GM18526 (cell line): ENCODE results near the gene BRI3BP.

Experiments
- POLR2A ChIP-seq: IDR thresholded peaks from 3 replicates; pipeline ENCODE4 v1.6.1; 2011; ENCODE audit not compliant: insufficient read length; ENCODE audit errors: extremely low read depth

Gene BRI3BP

DNA sequence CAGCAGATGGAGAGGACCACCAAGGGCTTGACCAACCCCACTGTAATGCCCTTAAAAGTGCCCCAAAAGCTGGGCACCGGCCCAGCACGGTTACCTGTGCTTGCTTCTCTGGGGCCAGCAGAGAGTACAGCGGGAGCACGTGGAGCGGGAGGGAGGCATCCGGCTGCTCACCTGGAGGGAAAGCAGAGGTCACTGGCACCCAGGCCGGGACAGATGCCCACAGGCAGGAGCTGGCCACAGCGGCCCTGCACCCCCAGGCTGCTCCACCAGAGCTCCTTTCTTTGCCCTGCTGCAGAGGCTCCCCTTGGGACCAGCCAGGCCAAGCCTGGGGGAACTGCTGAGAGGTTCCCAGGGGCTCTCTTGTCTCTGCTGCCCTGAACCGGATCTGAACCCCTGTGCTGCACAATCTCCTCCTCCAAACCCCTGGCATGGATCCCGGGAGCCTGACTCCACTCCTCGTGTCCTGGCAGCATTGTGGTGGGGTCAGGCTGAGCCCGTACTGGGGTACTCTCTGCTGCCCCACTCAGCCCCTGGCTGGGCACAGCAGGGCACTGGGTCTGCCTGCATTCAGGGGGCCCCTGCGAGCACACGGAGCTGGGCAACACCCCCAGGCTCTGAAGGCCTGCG, 28.5 kb upstream of the BRI3BP start:
- no peak for TF ChIP-seq POLR2A

DNA sequence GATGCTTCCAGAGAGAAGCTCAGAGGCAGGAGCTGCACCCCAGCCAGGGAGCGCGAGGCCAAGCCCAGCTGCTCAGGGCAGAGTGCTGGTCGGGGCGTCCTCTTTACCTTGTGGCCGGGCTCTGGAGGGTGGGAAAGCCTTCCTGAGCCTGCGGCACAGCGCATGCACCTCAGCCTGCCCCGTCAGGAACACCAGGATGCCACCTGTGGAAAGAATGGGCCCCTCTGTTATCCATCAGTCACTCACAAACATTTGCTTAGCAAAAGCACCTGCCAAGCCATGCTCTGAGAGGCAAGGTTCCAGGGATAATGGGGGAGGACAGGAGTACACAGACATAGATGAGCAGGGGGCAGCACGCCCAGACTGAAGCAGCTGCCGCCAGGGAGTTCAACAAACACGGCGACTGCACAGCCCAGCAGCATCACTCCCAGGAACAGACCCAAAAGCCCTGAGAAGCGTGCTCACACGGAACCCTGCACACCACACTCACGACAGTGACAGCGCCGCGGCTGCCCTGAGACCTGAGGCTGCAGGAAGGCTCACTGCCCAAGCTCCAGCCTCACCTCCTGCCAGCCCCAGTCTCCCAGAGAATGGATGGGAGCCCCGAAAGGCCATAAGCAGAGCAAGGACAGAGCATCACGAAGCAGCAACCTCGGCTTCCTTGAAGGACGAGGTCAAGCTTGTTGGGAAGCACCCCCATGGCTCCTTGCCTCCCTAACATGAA, 26.3 kb upstream of the BRI3BP start:
- TF ChIP-seq POLR2A: no peak

DNA sequence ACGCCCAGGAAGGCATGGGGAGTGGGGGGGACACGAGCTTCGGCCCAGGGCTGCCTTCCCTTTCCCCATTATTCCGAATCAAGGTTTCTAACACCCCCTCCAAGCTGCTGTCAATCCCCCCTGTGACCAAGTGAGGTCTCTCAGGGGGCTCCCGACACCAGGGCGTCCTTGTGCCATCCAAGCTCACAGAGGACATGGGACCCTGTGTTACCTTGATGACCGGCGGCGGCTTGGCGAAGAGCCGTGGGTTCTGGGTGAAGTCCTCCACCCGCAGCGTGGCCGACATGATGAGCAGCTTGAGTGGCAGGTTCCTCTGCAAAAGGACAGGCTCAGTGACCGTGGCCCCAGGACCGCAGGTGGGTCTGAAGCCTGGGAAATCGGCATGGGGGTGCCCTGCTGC, 24.8 kb upstream of the BRI3BP start:
- no peak for TF ChIP-seq POLR2A

DNA sequence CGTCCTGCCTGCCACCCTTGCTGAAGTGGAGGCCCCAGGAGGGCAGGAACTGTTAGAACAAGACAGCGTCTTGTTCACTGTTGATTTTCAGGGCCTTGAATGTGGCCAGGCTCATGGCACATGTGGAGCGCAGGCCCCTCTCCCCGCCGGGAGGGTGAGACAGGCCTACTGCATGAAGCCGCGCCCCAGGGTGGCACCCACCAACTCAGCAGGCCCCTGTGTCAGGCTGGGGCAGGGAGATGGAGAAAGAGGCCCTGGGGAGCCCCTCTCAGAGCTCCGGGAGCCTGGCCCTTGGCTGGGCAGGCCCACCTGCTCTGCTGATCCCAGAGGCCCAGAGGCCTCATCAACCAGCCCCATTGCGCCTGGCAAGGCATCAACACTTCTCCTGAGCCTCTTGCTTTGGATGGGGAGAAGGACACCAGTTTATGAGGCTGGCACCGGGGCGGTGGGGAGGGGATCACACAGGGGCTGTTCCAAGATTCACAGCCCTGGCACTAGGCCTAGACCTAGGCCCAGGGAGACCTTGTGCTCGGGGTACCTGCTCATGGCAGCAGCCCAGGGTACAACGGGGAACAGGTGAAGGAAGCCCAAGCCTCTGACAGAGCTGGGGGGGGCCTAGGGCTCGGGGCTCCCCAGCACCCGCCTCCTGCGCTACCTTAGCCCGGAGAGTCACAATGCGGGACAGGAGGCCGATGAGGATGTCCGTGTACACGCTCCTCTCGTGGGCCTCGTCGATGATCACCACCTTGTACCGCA, 22.6 kb upstream of the BRI3BP start:
- TF ChIP-seq POLR2A: no peak

DNA sequence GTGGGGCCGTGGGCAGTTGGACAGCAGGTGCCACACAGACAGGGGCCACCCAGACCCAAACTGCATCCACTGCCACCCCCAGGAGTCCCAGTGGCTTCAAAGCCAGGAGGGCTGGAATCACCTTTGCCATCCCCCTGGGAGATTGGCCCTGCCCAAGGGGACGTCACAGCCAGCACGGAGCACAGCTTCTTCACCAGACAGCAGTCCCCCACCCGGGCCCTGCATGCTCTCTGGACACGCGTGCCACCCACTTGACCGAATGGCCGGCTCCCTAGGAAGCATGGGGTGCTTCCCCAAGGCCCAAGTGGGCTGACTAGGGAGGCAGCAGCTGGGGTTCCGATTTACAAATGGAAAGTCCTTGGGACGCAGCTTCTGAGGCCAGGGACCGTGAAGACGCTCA, 21.8 kb upstream of the BRI3BP start:
- no peak for TF ChIP-seq POLR2A

DNA sequence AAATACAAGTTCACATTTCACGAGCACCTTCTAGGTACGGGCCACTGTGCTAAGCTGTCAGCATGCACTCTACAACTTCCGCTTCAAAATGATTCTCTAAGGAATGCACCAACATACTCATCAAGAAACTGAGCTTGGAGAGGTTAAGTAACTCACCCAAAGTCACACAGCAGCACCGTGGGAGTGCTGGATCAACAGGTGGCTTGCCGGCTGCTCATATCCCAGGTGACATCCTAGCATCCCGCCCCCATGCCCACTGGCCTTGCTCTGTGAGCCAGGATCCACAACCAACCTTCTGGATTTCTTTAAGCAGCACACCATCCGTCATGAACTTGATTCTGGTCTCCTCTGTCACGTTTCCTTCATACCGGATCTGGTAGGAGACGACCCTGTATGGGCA, 21.2 kb upstream of the BRI3BP start:
- no peak for TF ChIP-seq POLR2A

DNA sequence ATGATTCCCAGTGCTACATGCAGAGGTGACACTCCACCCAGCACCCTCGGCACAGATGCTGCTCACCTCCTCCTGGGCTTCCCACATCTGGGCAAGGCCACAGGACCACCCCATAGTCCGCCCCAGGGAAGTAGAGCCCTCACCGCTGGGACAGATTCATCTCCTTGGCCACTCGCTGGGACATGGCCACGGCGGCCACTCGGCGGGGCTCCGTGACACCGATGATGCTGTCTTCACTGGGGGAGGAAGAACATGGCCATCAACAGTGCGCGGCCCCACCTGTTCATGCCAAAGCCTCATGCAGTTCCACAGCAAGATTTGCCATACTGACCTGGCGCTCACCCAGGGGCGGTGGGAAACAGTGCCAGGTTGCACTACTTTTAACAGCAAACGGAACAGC, 18.2 kb upstream of the BRI3BP start:
- no peak for TF ChIP-seq POLR2A

DNA sequence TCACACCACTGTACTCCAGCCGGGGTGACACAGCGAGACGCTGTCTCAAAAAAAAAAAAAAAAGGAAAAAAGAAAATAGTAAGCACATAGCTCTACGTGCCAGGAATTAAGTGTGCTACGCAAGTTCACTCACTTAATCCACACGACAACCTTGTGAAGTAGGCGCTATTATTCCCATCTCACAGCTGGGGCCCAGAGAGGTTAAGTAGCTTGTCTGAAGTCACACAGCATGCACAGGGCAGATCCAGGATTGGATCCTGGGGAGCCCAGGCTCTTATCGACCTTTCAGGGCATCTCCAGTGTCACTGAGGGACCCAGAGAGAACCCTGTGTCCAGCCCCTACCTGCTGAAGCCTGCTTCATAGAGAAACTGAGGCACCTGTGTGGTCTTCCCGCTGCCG, 16.4 kb upstream of the BRI3BP start:
- TF ChIP-seq POLR2A: no peak

DNA sequence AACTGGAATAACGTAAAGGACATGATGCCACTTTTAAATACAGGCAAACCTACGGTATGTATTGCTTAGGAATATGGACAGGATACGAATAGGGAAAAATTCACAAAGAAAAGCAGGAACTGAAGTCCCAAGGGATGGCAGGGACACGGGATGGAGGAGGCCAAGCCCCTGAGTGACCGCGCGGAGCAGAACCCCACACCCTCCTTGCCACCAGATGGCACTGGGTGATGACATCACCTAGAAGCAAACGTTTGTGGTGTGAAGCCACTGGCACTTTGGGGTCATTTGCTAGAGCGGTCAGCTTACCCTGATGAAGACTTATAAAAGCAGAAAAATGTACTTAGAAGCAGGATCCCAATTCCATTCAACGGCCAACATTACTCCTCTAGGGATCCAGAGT, 13.9 kb upstream of the BRI3BP start:
- TF ChIP-seq POLR2A: no peak

DNA sequence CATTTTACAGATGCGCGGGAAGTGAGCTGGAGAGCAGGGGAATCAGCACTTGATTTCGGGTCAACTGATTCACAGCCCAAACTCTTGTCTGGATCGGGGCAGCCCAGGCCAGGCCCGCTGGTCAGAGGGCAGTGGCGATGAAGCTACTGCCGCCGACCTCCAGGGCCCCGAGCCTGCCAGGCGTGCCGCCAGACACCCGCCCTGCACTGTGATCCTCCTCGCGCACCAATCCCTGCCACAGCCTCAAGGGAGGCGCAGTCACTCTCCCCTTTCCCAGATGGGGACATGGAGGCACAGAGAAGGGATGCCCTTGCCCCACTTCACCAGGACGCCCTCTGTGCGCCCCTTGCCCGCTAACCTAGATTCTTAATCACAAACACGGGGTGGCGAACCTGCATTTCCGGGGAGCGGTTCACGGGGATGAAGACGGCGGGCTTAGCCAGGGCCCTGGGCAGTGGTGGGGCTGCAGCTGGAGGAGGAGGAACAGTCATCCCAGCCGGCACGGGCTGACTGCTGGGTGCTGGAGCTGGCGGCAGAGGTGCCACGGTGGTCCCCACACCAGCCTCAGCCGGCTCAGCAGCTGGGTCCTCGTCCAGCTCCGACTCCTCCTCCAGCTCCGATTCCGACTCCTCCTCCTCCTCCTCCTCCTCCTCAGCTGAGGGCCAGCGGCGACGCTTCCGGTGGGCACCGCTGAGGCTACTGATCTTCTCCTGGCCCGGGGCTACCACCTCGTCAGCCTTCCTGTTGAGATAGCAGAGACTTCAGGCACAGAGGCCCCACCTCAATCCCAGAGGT, 13.2 kb upstream of the BRI3BP start:
- no peak for TF ChIP-seq POLR2A

DNA sequence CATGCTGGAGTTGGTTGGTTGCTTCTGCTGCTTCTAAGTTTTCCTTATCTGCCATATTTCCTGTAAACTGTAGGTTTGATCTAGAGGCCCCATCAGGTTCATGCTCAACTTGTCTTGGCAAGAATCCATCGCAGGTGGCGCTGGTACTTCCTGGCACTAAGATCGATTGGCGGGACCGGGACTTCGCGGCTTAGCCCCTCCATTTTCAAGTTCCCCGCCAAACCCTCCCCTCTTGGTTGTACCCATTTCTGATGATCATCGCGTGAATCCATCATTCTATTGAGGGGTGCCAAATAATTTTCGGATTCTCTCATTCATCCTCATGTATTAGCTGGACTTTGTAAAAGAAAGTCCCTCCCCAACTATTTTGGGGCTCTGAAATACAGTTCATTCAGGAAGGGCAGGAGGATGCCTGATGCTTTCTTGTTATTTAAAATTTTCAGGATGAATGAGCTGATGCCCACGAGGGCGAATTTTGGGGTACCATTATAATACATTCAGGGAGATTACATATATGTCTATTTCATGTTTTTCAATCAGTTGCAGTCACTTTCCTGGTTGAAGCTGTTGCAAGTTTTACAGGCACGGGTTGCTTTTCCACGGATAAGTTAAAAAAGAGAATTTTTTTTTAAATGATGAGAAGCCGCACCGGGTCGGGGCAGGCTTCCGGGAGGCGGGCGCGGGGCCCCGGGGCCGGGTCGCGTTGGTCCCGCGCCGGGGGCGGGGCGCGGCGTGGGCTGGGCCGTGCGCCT, 395 bp upstream of the BRI3BP start:
- no peak for TF ChIP-seq POLR2A

DNA sequence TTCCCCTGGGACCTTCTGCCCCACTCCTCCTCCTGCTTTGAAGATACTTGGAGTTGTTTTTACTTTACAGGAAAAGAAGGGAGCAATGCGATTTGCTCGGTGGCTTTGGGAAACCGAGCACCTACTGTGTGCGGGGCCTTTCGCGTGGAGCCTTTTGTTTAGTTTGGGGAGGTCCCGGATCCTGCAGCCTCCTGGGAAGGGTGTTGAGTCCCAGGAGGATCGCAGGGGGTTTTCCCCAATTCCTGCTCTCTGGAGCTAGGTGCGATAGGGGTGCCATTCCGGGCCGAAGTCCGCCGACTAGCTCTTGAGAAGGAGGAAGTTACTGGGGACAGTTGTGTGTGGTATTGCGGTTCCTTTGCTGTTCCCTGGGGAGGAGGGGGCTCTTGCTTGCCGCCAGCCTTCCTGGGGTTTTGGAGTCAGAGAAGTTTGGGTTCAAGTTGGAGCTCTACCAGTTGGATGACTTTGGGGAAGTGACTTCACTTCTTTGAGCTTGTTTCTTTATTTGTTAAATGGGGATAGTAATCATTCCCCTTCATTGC, 1.1 kb downstream of the BRI3BP start:
- no peak for TF ChIP-seq POLR2A

DNA sequence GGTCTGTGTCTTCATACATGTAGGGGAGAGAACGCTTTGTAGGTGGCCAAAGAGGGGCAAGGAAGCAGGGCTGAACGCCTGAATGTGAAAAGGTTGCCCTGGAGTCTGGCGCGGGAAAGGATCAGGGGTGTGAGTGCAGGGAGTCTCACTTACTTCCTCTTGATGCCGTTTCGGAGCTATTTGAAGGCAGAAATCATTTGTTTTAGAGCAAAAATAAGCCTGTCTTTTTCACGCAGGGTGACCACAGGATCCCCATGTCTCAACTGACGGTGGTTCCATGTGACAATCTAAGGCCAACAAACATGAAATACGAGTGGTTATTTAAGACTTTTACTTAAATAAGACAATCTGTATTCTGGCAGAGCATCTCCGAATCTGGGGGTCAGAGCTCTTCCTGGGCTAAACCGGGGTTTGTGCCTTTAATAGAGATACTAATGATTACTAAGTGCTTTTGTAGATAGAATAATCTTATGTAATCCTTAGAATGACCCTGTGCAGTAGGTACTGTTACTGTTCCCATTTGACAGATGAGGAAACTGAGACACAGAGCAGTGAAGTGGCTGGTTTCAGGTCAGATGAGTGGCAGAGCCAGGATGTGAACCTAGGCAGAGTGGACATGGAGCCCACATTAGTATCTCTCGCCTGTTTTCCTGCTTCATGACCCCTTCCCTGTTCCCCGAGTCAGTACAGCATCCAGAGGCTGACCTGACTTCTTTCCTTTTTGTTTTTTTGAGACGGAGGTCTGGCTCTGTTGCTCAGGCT, 1.9 kb downstream of the BRI3BP start:
- TF ChIP-seq POLR2A: no peak

DNA sequence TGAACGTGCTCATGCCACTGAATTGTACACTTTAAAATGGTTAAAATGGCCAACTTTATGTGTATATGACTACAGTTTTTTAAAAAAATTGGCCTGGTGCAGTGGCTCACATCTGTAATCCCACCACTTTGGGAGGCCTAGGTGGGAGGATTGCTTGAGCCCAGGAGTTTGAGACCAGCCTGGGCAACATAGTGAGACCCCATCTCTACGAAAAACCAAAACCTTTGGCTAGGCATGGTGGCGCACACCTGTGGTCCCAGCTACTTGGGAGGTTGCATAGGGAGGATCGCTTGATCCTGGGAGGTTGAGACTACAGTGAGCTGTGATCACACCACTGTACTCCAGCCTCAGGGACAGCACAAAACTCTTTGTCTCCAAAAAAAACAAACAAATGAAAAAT, 5.3 kb downstream of the BRI3BP start:
- no peak for TF ChIP-seq POLR2A

DNA sequence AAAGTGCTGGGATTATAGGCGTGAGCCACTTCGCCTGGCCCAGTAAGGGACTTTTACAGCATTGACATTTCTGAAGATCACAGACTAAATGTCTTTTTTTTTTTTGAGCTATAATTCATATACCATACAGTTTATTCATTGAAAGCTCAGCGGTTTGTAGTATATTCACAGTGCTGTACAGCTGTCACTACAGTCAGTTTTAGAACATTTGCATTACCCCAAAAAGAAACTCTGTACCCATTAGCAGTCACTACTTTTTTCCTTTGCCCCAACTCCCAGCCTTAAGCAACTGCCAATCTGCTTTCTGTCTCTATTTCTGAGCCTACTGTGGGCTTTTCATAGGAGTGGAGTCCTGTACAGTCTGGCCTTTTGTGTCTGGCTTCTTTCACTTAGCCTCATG, 8.2 kb downstream of the BRI3BP start:
- no peak for TF ChIP-seq POLR2A
